GM19240 (cell line): ENCODE measurements around the gene TLE1.

Experiments used
- DNase-seq: peaks from one replicate; pipeline ENCODE4 v3.0.0; 2011; ENCODE audit warnings: low spot score; ENCODE audit not compliant: insufficient read length

Gene TLE1

GRCh38 chr9:81686614-81687520 lies 2.5 kb downstream of the TLE1 start:
- DNase-seq = no peak

- no peak for DNase-seq
Measured at GRCh38 chr9:81685763-81686613, 3.4 kb downstream of the TLE1 start.

DNA sequence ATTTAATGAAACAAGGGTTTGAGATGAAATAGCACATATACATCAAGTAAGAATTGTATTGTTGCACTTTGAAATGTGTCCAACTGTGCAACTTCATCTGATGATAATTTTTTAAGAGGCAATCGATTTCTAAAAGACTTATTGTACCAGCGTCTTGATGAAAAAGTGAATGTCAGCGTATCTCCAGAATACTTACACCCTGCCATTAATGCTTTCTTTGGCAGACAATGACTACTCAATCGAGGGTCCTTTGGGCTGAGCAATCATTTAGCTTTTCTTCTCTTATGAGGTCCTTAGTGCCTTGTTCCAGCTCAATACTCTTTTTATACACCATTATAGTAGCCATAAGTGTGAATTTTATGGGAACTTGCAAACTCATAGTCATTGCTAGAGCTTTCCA lies 4.7 kb downstream of the TLE1 start:
- no peak for DNase-seq

- no peak for DNase-seq
Measured at GRCh38 chr9:81683704-81684103, 5.6 kb downstream of the TLE1 start.

DNA sequence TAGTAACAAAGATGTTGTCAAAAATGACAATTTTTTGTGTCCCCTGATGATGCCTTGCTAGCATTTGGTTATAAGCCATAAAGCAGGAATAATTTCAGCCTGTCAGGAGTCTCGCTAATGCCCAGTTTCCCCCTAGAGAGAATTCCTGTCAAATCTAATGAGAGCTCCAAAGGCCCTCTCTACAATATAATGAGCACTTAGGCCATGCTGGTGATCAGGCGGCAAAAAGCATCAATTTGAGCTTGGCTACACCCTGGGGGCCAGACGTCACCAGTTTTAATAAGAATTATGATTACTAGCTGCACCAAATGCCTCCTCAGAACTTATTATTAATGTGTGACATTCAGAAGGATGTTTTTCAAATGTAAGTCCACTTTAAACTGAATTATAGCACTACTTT lies 6.1 kb downstream of the TLE1 start:
- DNase-seq = no peak

- DNase-seq = no peak
Measured at GRCh38 chr9:81682797-81683196, 6.5 kb downstream of the TLE1 start.

DNA sequence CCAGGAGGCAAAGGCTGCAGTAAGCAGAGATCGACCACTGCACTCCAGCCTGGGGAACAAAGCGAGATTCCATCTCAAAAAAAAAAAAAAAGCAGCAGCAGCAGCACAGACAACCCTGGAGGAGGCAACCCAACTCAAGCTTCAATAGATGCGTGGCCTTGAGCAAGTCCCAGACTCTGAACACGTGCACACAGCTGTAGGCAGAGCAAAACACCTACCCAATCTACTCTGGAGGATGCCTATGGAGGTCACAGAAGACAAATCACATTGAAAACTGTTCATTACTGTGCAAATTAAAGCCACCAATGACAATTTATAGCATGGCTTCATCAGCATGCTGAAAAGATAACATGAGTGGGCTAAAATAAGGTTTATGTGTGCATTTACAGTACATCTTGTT lies 7.2 kb downstream of the TLE1 start:
- no peak for DNase-seq

DNA sequence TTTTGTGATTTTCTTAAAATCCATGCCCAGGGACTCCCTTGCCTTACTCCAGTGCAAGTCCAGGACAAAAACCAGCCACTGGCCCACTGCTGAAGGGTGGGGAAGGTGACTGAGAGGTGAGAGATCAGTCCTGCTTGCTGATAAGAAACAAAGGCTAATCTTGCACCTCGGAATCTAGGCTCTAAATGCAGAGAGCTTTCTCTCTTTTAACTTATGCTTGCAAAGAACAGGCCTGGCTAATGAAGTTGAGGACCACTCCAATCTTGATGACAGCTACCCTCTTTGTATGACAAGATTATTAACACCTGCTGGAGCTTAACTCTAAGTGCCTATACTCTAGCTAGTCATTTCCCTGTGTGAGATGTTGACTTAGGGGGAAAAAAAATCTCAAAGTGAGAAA lies 8.8 kb downstream of the TLE1 start:
- DNase-seq = no peak

GRCh38 chr9:81680006-81680405 lies 9.3 kb downstream of the TLE1 start:
- DNase-seq = no peak

DNA sequence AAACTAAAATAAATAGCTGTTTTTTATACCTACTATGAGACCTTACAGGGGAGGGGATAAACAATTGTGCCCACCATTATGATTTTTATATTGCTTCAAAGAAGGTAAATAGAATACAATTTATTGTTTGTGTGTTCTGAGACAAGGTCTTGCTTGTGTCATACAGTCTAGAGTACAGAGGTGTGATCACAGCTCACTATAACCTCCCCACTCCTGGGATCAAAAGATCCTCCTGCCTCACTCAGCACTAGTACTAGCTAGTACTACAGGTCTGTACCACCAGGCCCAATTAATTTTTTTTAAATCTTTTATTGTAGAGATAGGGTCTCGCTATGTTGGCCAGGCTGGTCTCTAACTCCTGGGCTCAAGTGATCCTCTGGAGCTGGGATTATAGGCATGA lies 11.3 kb downstream of the TLE1 start:
- no peak for DNase-seq

DNA sequence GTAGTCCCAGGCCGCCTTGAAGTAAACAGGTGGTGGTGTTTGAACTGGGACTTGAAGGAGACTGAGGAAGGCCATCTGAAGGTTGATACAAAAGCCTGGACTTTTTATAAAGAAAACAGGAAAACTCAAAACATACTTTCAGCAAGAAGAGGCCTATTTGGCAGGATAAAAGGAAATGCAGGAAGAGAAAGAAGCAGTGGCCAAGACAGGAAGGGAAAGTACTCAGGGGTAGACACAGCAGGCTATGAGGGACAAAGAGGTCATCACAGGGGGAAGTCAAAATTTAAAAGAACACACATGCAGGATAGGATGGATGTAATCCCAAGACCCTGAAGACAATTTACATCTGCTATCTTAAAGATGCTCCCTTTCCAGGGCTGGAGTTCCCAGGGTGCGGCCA lies 13.0 kb downstream of the TLE1 start:
- DNase-seq = no peak

GRCh38 chr9:81673310-81673709 lies 16.0 kb downstream of the TLE1 start:
- DNase-seq = no peak

- no peak for DNase-seq
Measured at GRCh38 chr9:81671880-81672280, 17.5 kb downstream of the TLE1 start.

DNA sequence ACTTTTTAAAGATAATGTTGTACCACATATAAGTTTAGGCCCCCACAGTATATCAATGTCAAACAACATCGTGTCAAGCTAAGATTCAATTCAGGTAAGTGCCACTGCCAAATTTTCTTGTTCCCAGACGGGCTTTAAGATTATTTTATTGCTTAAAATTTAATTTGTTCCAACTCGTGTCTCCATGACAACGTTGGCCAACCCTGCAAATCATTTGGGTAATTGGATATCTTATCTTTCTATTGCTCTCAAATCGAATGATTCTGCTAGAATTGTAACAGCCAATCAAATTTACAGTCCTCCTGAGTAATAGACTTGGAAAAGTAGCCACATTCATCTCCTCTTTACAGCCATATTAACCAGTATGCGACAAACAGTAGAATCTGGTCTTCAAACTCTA lies 19.5 kb downstream of the TLE1 start:
- no peak for DNase-seq

- no peak for DNase-seq
Measured at GRCh38 chr9:81669041-81669651, 20.2 kb downstream of the TLE1 start.

DNA sequence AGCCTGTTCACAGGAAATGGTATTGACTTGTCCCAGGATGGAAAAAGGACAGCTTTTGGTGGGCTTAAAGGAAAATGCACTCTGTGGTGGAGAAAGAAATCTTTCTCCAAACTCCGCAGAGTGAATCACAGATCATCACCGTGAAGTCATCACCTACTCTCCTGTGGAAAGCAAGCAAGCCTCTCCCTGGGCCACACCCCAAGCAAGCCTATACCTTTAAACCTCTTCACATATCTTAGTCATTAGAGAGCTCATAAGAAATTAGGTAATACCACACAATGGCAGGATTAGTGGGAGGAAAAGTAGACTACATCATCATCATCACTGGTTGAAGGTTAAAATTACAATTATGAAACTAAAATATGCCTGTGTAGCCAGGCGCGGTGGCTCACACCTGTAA lies 23.2 kb downstream of the TLE1 start:
- no peak for DNase-seq

- DNase-seq = no peak
Measured at GRCh38 chr9:81665322-81665871, 23.9 kb downstream of the TLE1 start.

GRCh38 chr9:81664638-81665222 lies 24.6 kb downstream of the TLE1 start:
- no peak for DNase-seq

DNA sequence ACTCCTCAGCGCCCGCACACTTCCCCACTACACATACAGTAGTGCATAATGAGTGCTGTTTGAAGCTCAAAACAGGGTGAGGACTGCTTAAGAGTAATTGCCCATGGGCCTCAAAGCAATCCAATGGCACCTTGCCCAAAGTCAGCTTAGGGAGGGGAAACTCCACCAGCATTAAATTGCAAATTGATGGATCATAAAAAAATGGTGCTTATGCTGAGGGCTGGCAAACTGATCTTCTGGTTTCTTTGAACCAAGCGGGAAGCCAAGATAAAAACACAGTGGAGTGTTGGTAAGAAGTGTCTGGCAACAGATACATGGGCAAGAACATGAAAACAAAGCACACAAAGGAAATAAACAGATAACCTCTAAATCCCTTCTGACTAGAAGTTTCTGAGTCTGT lies 28.0 kb downstream of the TLE1 start:
- no peak for DNase-seq

- no peak for DNase-seq
Measured at GRCh38 chr9:81656871-81657337, 32.4 kb downstream of the TLE1 start.

DNA sequence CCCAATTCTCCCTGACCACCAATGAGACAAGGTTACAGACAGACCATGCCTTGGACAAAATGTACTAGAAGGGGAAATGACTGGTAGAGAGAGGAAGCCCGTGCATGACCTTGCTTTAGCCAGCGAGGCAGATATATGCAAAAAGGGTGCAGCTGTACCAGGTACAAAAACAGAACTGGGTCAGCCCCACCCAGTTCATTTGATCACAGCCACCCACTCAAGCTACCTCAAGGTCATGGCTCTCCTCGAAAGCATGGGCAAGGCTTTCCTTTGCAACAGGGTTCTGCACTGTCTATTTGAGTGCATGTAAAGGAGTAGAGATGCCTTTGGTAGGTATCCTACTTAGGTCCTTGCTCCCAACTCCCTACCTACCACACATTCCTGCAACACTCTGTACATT lies 33.3 kb downstream of the TLE1 start:
- DNase-seq = peak; percentile 11
